HG02885 (cell line): ENCODE results near the gene ATF6B.
"Not testable (repeated sequence)": the region's sequence is repeated elsewhere in the genome, so short reads cannot be mapped to it uniquely, and the experiment has no call there.

ENCODE experiments used
- ATAC-seq: cut with Tn5 transposase; IDR thresholded peaks from one replicate; pipeline ENCODE4 v1.9.1; 2021; ENCODE audit warnings: mild to moderate bottlenecking; ENCODE audit not compliant: unreplicated experiment, poor library complexity

Gene ATF6B

DNA sequence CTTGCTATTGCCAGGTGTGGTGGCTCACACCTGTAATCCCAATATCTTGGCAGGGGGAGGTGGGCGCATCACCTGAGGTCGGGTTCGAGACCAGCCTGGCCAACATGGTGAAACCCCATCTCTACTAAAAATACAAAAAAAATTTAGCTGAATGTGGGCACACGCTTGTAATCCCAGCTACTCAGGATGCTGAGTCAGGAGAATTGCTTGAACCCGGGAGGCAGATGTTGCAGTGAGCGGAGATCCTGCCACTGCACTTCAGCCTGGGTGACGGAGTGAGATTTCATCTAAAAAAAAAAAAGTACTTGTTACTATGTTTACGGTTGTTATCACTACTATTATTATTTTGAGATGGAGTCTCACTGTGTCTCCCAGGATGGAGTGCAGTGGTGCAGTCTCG lies 28.8 kb upstream of the ATF6B start:
- no peak for ATAC-seq

DNA sequence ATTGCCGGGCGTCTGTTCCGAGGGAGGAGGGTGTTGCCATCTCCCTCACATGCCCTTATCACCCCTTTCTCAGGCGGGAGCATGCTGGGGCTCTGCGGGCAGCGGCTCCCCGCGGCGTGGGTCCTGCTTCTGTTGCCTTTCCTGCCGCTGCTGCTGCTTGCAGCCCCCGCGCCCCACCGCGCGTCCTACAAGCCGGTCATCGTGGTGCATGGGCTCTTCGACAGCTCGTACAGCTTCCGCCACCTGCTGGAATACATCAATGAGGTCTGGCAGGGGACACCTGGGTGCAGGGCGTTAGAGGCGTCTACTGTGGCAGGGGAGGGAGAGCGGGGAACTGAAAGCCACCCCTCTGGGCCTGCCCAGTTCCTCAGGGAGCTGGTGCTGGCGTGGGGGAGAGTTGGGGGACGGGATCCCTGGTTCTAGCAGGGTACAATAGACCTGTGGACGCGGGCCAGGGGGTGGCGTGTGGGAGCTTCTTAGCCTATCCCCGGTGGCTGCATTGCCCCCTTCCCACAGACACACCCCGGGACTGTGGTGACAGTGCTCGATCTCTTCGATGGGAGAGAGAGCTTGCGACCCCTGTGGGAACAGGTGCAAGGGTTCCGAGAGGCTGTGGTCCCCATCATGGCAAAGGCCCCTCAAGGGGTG lies 26.6 kb upstream of the ATF6B start:
- ATAC-seq = peak; percentile 56

DNA sequence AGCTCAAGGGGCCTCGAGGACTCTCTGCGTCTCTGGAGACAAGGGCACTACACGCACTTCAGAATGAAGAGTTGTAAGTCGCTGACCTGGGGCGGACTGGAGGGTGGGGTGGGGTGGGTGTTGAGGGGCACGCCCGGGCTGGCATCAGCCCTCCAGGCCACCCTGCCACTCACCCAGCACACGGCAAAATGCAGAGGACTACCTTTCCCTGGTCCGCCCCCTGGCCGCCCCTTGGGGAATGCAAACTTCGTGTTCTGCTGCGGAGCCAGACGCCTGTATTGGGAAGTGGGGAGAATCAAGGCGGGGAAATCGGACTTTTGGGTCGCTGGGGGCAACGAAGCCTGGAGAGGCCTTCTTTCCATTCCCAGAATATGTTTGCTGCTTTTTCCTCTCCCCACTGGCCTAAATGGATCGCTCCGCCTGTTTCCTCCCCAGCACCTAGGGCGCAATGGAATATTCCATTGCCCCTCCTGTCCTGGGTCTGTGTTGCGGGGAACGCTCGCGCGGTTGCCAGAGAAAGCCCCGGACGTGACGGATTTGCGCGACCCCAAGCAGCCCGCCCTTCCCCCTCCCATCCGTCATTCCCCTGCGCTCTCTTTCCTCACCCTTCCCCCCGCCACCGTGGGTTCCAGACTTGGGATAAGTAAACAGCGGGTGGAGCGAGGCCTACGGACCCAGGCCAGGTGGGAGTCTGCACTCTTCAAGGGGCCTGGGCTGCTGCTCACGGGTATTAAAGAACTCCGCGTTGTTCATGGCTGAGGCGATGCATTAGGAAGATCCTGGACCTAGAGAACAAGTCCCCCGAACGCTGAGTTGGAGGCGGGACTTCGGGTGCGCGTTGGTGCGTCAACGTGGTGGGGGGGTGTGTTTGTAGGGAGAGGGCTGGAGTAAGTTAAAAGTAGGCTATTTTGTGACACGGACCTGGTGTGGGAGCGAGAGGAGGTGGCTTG lies 25.8 kb upstream of the ATF6B start, which contains the start of gene PPT2:
Gene PPT2 (plus strand): TSS at position 578 of the 950 bp plus-strand sequence. CDS start 454 bp downstream, outside the sequence.
- peak; percentile 26 for ATAC-seq

DNA sequence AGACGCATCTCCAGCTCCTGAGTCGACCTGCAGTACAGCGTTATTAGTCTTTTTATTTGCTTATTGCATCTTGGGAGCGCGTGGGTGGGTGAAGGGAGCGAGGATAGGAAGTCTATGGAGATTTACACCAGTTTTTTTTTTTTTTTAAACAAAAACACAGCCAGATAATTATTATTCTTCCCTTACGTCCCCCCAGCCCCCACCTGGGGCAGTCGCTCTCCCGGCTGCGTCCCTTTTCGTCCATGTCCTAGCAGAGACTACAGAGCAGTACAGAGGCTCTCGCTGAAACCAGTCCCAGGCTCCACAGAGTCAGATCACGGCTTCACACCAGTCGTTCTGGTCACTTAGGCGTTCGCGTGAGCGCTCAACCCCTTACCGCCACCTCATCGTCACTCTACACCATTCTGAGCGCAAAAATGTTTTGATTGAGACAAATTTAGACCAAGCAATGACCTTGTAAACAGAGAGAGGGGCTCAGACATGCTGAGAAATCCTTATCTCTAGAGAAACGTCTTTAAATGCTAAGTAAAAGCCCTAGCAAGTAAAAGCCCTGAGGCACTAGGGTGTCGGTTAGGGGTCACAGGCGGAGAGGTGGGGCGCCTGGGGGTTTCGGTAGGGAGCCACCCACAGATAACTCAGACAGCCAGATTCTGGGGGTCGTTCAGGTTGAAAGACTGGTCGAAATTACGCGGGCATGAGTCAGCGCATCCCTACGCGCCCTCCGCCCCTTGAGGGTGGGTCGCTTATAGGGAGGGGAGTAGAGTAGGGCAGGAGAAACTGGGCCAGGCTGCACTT lies 24.9 kb upstream of the ATF6B start:
- ATAC-seq = no peak

DNA sequence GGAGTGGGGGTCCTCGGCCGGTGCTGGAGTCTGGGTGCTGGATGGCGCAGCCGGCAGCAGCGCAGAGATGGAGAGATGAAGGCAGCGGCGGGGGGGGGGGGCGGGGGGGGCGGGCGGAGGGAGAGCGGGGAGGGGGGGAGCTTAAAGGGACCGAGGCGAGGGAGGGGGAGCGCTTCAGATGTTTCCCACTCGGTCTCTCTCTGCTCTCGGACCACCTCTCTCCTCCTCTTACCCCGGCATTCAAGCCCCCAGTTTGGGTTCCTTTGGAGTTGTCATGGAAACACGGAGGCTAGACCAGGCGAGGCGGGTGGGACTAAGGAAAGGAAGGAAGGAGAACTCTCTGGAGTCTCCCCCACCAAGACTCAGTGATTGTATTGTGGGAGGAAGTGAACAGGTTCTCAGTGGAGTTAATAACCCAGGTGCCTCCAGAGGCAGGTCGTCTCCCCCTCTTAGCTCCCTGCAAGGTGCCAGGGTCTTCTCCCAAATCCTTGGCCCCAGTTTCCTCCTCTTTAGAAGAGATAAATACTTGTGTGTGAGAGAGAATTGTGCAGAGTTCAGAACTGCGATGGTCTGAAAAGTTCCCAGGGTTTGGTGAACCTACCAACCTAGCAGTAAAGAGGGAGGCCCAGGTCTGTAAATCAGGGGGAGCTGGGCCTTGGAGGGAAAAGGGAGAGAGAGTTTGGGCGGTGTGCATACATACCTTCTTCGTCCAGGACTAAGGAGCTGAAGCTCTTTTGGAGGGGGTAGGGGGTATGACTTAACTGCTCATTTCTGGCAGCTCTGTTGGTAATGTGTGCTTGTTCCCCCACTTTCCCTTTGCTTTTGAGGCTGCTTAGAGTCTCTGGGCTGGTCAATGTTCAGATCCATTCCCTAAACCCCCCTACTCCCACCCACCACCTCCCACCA lies 24.1 kb upstream of the ATF6B start, which contains the start of gene PRRT1:
Gene PRRT1 (minus strand): TSS at position 77 of the 906 bp plus-strand sequence. CDS start 112 bp downstream, outside the sequence.
- no peak for ATAC-seq

DNA sequence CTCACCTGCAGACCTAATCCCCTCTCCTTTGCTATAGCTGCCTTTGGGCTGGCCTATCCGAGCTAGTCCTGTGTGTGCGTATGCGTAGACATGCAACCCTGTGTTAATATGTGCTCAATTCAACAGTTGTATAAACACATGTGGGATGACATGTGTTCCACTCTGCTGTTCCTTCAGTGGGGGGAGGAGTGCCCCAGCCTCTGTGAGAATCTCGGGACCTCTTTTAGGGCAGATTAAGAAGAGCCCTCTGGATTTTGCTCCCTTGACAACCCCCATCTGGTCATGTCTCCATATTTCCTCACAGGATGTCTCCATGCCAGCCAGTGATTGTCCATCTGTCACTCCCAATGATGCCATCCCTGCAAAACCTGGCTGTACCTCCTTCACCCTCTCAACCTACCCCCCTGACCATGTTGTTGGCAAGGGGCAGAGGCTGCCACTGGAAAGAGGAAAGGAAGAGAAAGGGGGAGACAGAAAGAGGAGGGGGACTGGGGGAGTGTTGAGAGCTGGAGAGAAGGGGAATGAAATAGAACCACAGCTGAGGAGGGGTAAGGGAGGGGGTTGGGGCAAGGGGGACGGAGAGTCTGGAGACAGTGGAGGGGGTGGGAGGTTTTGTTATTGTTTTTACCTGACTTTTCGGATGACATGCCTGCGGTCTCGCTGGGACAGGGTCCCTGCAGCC lies 23.3 kb upstream of the ATF6B start:
- ATAC-seq = no peak

DNA sequence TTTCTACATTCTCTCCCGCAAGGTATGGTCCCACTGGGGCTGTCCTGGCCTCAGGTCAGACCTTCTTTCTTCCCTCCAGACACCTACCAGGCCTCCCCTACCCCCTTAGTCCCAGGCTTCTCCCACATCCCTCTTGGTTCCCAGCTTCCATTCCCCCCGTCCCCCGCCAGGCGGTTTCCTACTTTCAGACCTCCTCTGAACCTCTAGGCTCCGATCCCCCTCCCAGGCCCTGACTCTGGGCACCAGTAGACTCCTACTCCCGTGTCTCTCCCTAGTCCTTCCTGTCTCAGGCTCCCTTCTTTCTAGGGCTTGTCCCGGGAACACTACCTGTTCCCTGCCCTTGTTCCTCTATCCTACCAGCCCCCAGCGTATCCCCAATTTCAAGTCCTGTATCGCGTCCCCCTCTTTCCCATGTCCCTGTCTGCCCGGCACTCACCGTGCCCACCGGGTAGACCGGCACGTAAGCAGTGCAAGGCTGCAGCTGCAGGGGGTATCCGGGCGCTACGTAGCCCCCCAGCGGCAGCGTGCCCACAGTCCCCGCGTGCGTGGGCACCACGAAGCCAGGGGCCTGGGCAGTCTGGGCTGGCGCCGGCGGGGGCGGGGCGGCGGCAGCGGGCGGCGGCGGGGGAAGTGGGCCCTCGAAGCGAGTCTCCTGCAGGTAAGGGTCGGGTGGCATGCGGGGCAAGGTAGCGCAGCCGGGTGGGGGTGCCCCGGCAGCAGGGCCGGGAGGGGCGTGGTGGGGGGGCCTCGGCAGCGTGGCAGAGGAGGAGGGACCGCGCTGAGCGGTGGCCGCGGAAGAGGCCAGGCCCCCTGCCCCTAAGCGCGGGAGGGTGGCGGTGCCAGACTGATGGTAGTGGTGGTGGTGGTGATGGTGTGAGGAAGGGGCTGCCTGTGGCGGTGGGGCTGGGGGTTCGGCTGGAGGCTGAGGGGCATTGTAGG lies 22.2 kb upstream of the ATF6B start:
- no peak for ATAC-seq

DNA sequence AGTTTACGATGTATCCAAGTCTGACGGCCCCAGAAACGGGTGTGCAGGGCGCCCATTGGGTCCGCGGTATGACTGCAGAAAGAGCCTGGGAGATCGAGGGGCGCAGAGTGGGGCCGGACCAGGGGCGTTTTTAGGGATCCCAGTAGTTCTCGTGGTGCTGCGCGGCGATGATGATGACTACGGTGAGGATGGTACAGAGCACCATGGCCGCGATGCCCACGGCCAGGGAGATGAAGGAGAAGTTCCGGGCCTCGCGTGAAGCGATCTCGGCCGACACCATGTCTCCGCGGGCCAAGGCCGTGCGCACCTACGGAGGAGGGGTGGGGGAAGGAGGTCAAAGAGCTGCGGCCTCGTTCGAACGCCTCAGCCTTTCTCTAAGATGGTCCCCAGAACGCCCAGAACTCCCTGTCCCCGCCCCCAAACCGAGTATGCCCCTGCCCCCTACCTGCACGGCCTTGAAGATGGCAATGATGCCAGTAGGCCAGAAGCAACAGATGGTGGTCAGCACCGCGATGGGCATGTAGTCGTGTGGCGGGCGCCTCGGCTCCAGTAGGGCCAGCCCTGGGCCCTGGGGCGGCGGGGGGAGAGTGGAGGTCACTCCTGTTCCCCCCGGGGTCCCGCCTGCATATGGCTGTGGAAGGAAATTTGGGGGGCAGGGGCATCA lies 21.2 kb upstream of the ATF6B start:
- no peak for ATAC-seq

DNA sequence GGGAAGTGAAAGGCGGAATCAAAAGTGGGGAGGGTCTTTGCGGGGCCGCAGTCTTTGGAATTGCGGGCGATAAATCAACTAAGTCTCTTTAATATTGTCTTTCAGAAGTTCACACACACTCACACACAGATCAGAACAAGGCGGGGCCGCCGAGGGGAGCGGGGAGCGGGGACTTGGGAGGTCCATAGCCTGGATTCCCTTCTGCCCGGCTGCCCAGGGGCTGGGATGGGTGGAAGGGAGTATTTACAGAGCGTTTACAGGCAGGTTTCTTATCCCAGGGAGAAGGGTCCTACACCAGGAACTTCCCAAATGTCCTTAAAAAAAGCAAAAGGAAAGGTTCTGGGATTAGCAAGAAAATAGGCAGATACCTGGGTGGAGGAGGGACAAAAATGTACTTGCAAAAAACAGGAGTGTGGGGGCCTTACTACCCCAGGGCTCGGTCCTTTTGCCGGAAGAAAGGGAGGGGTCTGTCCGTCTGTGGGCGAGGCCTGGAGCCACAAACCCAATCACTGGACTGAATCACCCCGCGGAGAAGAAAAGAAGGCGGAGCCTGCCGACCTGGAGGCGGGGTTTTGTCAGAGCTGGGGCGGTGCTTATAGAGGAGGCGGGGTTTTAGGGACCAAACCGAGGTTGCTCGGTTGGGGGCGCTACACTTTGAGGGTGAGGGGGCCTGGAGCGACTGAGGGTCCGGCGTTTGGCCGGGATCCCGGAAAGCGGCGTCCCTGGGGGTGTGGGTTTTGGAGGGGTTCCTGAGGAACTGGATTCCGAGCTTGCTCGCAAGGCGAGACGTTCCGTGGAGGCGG lies 20.4 kb upstream of the ATF6B start:
- no peak for ATAC-seq

DNA sequence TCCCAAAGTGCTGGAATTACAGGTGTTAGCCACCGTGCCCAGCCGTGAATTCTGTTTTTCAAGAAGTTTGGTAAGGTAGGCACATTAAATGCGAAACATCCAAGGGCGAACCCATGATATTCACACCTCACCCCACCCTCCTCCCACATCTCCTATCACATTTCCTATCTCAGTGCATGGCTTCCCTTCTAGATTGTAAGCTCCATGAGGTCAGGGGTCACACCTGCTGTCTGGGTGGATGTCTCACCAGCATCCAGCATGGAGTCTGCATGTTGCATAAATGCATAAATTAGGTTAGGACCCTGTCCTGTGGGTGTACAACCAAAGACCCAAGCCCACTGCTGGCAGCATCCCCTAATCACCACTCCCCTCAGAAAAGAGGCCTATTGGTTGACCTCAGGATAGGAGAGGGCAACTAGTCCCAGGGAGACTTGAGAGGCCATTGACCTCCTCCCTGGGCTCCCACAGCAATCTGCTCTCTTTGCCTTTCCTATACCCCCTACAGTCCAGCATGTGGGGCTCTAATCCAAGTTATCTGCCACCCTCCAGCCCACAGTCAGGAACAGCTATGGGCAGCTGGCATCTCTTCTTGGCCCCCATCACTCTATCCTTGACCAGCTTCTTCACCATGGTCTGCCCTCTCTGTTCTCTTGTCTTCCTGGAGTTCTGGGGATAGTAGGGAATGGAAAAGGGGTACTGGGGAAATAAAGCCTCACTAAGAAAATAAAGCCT lies 19.5 kb upstream of the ATF6B start:
- no peak for ATAC-seq

DNA sequence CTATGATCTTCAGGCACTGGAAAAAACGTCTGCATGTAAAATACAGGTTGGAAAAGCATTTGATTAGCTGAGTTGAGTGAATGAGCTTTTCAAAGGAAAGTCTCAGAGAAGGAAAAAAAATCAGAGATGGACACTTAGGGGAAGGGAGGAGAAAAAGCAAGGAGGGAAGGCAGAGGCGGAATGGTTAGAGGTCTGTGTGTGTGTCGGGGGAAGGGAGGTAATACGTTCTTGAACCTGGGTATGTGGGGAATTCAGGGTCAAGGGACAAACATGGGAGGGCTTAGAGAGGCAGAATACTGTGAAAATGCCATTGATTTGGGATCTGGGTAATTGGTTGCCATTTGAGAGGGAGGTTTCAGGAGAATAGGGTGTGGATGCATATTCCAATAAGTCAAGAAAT lies 18.6 kb upstream of the ATF6B start:
- ATAC-seq = no peak

DNA sequence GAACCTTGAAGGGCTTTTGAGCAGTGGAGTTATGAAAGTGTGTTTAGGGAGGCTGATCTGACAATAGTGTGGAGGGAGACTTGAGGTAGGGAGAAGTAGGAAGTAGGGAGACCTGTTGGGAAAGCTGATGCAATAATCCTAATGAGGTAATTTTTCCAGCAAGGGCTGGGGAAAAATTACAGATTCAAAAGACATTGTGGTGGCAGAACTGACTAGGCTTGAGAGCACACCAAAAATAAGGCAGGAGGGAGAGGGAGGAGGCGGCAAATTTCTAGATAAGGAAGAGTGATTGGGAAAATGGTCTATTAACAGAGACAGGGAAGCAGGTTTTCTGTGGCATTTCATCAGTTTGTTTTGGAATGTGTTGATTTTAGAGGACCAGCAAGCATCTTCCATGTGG lies 18.2 kb upstream of the ATF6B start:
- no peak for ATAC-seq

DNA sequence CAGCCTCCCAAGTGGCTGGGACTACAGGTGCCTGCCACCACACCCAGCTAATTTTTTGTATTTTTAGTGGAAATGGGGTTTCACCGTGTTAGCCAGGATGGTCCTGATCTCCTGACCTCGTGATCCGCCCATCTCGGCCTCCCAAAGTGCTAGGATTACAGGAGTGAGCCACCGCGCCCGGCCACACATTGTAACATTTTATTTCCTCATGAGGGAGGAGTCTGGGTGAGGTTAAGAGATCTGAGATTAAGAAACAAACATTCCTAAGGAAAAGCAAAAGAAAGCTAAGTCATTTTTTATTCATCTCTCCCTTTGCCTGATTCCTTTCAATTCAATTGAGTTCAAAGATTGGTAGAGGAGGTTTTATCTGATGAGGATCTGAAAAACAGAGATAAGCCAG lies 16.2 kb upstream of the ATF6B start:
- ATAC-seq = not testable (repeated sequence)

DNA sequence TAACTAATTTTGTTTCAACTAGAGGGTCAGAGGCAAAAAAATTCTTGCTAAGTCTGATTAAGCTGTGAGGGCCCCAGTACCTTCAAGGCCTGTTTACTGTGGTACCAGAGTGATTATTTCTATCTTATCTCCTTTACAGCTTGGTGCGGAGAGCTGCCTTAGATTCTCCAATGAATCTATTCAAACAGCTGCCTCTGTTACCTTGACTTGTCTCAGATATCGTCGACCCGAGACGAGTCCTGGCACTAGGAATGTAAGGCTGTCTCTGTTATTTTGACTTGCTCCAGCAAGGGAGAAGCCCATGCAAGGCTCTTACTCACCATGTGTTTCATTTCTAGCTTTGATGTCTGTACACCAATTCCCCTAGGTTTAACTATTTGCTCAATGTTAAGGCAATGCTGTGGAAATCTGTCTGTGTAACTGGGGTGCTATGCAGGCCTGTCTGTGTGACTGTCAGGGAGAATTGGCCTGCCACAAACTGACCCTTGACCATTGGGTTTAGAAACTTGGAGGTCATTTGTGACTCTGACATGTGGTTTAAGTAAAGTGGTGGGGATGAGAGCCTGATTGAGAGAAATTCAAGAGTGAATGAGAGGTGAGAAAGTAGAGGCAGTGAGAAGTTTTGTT lies 12.5 kb upstream of the ATF6B start:
- no peak for ATAC-seq

DNA sequence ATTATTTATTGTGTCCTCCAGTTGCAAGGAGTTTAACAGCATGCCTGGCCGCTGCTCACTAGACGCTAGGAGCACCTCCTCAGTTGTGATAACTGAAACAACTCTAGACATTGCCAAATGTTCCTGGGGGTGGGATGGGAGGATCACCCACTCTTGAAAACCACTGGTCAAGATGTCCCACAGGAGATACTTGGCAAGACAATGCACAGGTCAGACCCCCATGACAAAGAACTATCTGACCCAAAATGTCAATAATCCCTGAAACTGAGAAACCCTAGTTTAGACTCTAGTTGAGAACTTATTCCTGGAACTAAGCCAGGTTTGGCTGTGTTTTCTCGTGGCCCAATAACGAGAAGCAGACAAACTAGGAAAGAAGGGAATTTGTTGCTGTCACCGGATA lies 11.5 kb upstream of the ATF6B start:
- ATAC-seq = no peak

DNA sequence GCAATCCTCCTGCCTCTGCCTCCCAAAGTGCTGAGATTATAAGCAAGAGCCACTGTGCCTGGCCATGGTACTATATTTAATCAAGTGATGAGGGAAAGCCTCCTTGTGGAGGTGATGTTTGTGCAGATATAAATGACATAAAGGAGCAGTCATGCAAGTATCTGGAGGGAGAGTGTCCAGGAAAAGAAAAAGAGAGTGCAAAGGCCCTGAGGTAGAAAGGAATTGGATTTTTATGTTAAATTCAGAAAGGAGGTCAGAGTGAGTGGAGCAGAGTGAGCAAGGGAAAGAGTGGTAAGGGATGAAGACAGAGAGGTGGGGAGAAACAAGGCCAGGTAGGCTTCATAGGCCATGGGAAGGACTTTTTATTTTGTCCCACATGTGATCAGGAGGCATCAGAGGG lies 9.4 kb upstream of the ATF6B start:
- no peak for ATAC-seq
